Measurements from ENCODE around the gene ITGA8. TPM values are rescaled to one million over a fixed set of nuclear protein-coding genes. Genes with fewer than 3 reads are reported as not detected.

ITGA8 gene
- total and polyA plus RNA-seq, 2 donors (not counting 1 experiment from before 2014, with no cell fraction given), result not detected

DNA sequence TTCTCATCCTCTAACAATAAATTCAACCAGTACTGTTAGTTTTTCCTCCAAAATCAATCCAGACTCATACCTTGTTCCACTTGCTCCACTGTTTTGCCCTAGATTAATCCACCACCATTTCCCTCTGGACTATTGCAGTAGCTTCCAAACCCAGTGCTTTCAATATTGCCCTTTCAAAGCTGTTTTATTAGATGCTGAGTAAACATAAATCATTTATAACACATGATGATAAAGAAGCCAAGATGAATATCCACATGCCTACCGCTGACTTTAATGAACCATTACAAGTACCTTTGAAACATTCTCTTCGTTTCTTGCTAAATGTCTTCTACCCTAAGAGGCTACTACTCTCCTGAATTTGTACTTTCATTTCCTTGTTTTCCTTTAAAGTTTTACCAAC, 174.5 kb downstream of the ITGA8 start:
- Mint-ChIP-seq H3K9me3 (ENCODE audit: insufficient read depth) (peaks cover 2% of the 10 kb centered on the region), H3K27me3 (no peaks in the 10 kb centered on the region), H3K4me1 (no peaks in the 10 kb centered on the region), H3K27ac (no peak overlapping the region), H3K4me3 (no peak overlapping the region)
- DNase-seq (no peak), ATAC-seq (ENCODE audit: low read depth) (no peak)
- no peaks in the 10 kb centered on the region for H3K4me1 ChIP-seq (ENCODE audit: control insufficient read depth in 2 of 2, insufficient read depth in 2 of 2, low read length in 2 of 2)
- no peak overlapping the region for H2AFZ ChIP-seq (ENCODE audit: insufficient read depth, low read depth, low read length, poor library complexity, severe bottlenecking)
- ChIA-PET CTCF (no interaction called here), POLR2A (no interaction called here)
- no peak overlapping the region for H3K9ac ChIP-seq (ENCODE audit: low read length)
- no peaks in the 10 kb centered on the region for H4K20me1 ChIP-seq (ENCODE audit: control insufficient read depth, insufficient read depth, low read length, poor library complexity, severe bottlenecking)
- peaks cover 0 to 6% (median 0%) of the 10 kb centered on the region in 3 donors for H3K9me3 ChIP-seq (ENCODE audit: control extremely low read depth in 1 of 3, control insufficient read depth in 2 of 3, insufficient read depth in 1 of 3, low read length in 2 of 3)
- no peaks in the 10 kb centered on the region for H3K79me2 ChIP-seq (ENCODE audit: control insufficient read depth, insufficient read depth, low read length)
- H3K4me2 ChIP-seq (replicated peaks; ENCODE audit: low read depth, low read length, poor library complexity, severe bottlenecking), result no peak overlapping the region
- no peak overlapping the region for H3K4me3 ChIP-seq (ENCODE audit: control extremely low read depth in 1 of 5, extremely low read depth in 1 of 5, insufficient read depth in 1 of 5, low read depth in 2 of 5, low read length in 4 of 5)
- WGBS (ENCODE audit: insufficient coverage), result 83% methylated on average over 1 of the region's 2 CpGs
- no peak overlapping the region for H3K27ac ChIP-seq (ENCODE audit: low read length in 2 of 2)
- TF ChIP-seq EZH2 (IDR thresholded peaks at IDR 0.05; ENCODE audit: borderline replicate concordance, insufficient read depth, low read depth, low read length, poor library complexity, severe bottlenecking), result no peak
- TF ChIP-seq, protein P1, sequence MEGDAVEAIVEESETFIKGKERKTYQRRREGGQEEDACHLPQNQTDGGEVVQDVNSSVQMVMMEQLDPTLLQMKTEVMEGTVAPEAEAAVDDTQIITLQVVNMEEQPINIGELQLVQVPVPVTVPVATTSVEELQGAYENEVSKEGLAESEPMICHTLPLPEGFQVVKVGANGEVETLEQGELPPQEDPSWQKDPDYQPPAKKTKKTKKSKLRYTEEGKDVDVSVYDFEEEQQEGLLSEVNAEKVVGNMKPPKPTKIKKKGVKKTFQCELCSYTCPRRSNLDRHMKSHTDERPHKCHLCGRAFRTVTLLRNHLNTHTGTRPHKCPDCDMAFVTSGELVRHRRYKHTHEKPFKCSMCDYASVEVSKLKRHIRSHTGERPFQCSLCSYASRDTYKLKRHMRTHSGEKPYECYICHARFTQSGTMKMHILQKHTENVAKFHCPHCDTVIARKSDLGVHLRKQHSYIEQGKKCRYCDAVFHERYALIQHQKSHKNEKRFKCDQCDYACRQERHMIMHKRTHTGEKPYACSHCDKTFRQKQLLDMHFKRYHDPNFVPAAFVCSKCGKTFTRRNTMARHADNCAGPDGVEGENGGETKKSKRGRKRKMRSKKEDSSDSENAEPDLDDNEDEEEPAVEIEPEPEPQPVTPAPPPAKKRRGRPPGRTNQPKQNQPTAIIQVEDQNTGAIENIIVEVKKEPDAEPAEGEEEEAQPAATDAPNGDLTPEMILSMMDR (IDR thresholded peaks at IDR 0.05), result no peak
- H3K36me3 ChIP-seq (replicated peaks in 1 of 2; ENCODE audit: control extremely low read depth in 1 of 2, control insufficient read depth in 1 of 2, extremely low read depth in 1 of 2, insufficient read depth in 2 of 2, low read length in 1 of 2), result no peaks in the 10 kb centered on the region
- intact Hi-C loops (cut with micrococcal nuclease), result no loop called here
- H3K27me3 ChIP-seq (replicated peaks in 1 of 4; ENCODE audit: control extremely low read depth in 1 of 4, control insufficient read depth in 3 of 4, insufficient read depth in 4 of 4, low read length in 3 of 4), result no peaks in the 10 kb centered on the region

DNA sequence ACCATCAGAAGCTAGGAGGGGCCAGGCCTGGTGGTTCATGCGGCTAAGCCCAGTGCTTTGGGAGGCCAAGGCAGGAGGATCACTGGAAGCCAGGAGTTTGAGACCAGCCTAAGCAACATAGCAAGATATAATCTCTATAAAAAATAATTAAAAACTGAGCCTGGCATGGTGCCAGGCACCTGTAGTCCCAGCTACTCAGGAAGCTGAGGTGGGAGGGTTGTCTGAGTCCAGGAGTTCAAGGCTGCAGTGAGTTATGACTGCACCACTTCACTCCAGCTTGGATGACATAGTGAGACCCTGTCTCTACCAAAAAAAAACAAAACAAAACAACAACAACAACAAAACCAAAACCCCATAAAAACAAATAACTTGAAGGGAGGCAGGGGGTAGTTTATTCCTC, 175.7 kb downstream of the ITGA8 start:
- intact Hi-C loops (cut with micrococcal nuclease), result no loop called here
- H3K9me3 ChIP-seq (ENCODE audit: control extremely low read depth in 1 of 3, control insufficient read depth in 2 of 3, insufficient read depth in 1 of 3, low read length in 2 of 3), result peaks cover 0 to 6% (median 0%) of the 10 kb centered on the region in 3 donors
- H3K9ac ChIP-seq (ENCODE audit: low read length), result no peak overlapping the region
- ChIA-PET CTCF (no interaction called here), POLR2A (no interaction called here)
- no peaks in the 10 kb centered on the region for H3K79me2 ChIP-seq (ENCODE audit: control insufficient read depth, insufficient read depth, low read length)
- no peak overlapping the region for H3K4me3 Mint-ChIP-seq
- H3K27ac ChIP-seq (ENCODE audit: low read length in 2 of 2), result no peak overlapping the region
- DNase-seq (no peak), ATAC-seq (ENCODE audit: low read depth) (no peak)
- no peaks in the 10 kb centered on the region for H3K4me1 Mint-ChIP-seq
- WGBS (ENCODE audit: insufficient coverage), result no CpG with 5 or more reads among the region's 1 CpG
- H2AFZ ChIP-seq (ENCODE audit: insufficient read depth, low read depth, low read length, poor library complexity, severe bottlenecking), result no peak overlapping the region
- H3K4me1 ChIP-seq (ENCODE audit: control insufficient read depth in 2 of 2, insufficient read depth in 2 of 2, low read length in 2 of 2), result no peaks in the 10 kb centered on the region
- H3K27me3 Mint-ChIP-seq, result no peaks in the 10 kb centered on the region
- H3K27ac Mint-ChIP-seq, result no peak overlapping the region
- H3K9me3 Mint-ChIP-seq (ENCODE audit: insufficient read depth), result peaks cover 2% of the 10 kb centered on the region
- H3K27me3 ChIP-seq (replicated peaks in 1 of 4; ENCODE audit: control extremely low read depth in 1 of 4, control insufficient read depth in 3 of 4, insufficient read depth in 4 of 4, low read length in 3 of 4), result no peaks in the 10 kb centered on the region
- no peaks in the 10 kb centered on the region for H3K36me3 ChIP-seq (replicated peaks in 1 of 2; ENCODE audit: control extremely low read depth in 1 of 2, control insufficient read depth in 1 of 2, extremely low read depth in 1 of 2, insufficient read depth in 2 of 2, low read length in 1 of 2)
- H3K4me3 ChIP-seq (ENCODE audit: control extremely low read depth in 1 of 5, extremely low read depth in 1 of 5, insufficient read depth in 1 of 5, low read depth in 2 of 5, low read length in 4 of 5), result no peak overlapping the region
- no peaks in the 10 kb centered on the region for H4K20me1 ChIP-seq (ENCODE audit: control insufficient read depth, insufficient read depth, low read length, poor library complexity, severe bottlenecking)
- H3K4me2 ChIP-seq (replicated peaks; ENCODE audit: low read depth, low read length, poor library complexity, severe bottlenecking), result no peak overlapping the region
- TF ChIP-seq, protein P1 (IDR thresholded peaks at IDR 0.05), result no peak
- no peak for TF ChIP-seq EZH2 (IDR thresholded peaks at IDR 0.05; ENCODE audit: borderline replicate concordance, insufficient read depth, low read depth, low read length, poor library complexity, severe bottlenecking)
